NCI-H1048 (cell line): ENCODE data around the gene LHFPL6.

ENCODE experiments used
- DNase-seq: peaks from one replicate; lab custom pipeline; 2025; lab: John Stamatoyannopoulos, UW

LHFPL6 gene

DNA sequence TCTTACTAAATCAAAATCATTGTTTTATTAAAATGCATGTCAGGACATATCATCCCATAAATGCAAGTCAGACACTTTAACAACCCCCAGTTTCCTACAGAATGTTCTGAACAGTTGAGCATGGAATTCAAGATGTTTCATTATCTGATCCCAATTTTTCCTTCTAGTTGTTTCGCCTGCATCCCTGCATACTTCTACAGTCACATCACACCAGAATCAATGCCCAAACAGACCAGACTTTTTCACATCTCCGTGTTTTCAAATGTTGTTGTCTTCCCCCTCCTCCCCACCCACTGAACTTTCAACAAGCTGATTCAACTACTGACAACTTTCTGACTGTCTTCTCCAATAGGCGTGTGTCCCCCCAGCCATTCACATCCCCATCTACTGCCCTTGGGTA lies 48.6 kb downstream of the LHFPL6 start:
- no peak for DNase-seq

DNA sequence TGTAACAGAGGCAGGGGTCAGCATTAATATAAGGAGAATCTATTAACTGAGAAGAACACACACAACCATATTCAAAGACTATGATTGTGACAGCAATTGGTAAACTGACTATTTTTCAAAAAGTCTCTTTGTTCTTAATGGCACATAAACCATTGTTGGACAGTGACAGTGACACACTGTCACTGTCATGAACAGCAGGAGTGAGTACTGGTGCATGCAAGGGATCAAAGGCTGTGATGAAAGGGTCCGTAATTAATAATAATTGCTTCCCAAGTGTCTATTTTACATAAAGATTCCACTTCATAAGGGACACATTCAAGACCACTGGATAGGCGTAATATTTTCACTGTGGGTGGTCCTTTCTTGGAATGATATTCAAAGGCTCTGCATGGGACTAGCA lies 50.7 kb downstream of the LHFPL6 start:
- no peak for DNase-seq

DNA sequence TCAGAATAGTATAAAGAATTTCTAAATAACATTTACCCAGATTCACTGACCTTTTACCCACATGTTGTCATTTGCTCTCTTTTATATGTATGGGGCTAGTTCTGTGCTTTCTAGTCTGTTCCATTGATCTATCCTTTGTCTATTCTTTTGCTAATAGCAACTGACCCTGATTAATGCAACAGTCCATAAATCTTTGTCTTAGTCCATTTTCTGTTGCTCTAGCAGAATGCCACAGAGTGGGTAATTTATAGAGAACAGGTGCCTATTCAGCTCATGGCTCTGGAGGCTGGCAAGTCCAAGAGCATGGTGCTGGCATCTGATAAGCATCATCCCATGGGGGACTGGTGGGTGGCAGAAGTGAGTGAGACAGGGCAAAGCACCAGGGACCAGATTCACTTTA lies 52.1 kb downstream of the LHFPL6 start:
- no peak for DNase-seq

DNA sequence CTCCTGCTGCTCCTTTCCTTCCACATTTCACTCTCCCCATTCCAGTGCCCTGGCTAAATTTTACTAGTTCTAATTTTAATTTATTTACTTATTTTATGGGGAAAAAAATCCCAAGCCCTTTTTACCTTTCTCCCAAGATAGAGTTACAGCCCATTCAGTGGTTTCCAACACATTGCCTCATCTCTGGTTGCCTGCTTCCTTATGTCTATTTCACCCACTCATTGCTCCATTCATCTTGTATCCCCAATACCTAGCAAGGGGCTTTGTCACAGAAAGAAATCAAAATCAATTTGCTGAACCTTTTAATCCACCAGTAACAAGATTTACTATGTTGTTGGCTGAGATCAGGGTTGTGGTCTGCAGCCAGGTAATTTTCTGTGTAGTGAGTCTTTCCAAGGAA lies 55.9 kb downstream of the LHFPL6 start:
- no peak for DNase-seq

DNA sequence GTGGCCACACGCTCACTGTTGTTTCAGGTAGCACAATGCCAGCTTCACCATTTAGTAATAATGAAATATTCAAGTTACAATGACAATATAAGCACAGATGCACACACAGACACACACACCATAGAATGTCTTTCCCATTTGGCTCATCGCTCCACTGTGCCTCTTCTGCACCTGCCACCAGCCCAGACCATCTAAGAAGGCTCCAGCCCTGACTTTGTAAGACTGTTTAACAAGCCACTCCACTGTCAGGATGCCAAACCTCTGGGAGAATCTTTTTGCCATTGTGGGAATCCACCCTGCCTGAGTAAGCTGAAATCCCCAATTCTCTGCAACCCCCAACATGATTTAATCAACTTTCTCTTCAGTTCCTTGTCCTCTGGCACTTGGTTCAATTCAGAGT lies 60.6 kb downstream of the LHFPL6 start:
- DNase-seq, result no peak

DNA sequence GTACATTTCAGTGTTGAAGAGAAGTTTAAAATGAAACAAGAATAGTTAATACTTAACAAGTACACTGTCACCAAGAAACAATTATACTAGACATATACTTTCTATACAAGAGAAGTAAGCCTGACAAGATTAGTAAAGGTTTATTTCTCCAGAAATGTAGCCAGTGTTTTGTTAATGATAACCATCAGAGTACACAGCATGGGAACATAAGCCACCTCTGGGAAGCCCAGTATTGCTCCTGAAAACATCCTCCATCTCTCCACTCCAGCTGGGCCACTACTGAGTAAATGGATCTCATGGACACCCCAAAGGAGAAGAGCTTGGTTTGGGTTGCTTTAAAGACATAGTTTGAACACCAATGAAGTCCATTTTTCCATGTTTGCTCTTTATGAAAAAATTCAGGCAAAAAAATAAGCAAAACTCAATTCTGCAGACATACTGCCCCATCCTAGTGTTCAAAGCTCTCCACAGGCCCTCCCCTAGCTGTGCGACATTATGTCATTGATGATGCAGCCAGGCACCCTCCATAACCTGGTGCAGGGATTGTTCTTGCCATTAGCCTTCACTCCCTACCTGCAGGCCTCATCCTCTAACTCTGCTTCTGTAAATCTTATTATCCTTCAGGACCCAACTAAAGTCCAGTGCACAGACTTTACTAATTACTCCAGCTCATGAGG lies 61.9 kb downstream of the LHFPL6 start:
- DNase-seq, result no peak

DNA sequence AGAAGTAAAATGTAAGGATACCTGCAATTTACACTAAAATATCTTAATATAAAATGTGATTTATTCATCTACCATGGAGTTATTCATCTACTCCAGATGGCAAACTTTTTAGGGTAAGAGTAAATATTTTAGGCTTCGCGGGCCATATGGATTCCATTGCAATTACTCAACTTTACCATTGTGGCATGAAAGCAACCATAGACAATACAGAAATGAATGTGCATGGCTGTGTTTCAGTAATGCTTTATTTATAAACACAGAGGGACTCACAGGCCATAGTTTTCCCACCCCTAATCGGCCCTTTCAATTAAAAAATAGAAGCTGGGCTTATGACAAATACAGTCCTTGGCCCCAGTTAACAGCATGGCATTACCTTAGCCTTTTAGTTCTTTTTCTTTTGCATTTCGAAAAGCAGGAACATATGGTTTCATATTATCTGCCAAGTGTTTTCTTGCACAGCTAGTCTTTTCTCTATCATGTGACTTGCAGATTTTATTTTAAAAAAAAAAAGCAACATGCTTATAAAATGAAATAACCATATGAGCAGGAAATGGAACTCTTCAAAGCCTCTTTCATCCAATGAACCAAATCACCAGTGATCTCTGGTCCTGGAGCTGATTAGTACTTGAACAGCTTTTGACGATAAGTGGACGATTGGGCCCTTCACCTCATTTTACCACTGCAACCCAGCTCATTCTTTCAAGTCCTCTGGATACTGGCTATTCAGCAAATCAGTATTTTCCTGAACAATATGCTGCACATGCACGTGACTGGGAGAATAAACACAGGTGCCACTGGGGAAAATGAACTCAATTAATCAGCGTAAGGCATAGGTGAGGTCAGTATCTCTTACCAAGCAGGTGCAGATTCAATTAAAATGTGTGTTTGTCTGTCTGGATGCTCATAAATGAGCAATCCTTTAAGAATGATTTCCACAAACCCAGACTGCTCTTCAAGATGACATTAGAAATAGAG lies 63.9 kb downstream of the LHFPL6 start:
- DNase-seq, result no peak

DNA sequence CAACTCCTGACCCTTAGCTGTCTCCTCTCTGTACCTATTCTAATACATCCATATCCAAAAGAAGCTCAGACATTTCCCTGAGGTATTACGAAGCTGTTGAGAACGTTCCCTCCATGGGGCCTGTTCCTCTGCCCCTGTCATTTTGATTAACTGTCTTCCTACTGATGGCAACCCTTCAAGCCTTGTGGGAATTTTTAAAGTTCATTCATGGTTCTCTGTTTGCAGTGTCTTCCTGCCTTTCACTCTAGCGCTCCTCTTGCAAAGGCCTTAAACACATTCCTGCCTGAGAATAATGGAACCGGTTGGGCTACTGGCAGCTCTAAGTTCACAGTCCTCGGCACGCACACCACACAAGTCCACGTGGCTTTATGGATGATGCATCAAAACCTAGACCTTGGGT lies 66.1 kb downstream of the LHFPL6 start:
- DNase-seq, result no peak

DNA sequence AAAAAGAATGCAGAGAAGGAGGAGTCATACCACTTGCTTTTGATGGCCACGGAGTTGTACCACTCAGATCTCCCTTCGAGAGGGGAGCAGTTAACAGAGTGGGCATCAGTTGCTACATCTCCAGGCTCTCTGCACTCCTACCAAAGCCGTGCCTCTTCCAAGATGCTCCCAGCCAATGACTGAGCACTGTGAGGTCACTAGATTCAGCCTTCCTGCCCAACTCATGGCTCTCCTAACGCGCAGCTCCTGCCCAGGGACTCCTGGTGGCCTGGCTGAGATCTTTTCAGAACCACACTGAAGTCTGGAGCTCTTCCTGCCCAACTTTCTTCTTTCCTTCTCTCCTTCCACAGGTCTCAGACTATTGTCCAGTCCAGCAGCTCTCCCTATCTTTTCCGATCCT lies 66.7 kb downstream of the LHFPL6 start:
- no peak for DNase-seq

DNA sequence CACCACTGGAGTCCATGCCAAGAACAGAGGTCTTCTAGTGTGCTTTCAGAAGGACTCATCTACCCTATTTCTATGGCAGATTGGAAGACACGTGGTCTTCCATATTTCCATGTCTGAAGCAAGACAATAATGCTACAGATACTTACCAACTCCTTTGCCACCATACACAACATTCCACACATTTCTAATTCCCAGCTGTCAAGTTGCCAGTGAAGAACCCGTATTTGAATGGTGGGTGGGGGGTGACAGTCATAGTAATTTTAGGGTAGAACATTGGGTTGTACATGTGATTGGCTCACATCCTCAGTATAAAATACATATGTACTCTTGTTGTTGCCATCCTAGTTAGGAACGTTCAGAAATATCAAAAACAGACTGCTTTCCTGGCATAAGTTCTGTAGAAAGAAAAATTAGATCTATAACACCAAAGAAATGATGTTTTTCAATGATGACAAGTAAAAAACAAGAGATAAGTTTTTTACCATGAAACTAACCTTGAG lies 69.3 kb downstream of the LHFPL6 start:
- DNase-seq, result no peak

DNA sequence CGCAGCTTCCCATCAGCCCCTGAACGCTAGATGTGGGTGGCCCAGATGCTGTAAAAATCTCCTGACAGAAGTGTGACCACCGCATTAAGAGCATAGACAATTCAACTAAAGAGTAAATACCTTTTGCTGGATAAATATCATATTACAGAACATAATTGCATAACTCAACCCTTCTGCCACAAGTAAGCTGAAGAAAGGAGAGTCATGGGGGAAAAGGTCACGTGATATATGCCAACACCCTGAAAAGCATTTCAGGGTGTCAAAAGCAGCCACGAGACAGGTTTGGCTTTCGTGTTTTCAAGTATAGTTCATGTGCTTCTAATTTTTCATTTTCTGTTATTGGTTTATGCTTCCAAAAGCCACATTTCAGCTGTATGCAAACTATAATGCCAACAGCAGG lies 71.3 kb downstream of the LHFPL6 start:
- DNase-seq, result no peak

DNA sequence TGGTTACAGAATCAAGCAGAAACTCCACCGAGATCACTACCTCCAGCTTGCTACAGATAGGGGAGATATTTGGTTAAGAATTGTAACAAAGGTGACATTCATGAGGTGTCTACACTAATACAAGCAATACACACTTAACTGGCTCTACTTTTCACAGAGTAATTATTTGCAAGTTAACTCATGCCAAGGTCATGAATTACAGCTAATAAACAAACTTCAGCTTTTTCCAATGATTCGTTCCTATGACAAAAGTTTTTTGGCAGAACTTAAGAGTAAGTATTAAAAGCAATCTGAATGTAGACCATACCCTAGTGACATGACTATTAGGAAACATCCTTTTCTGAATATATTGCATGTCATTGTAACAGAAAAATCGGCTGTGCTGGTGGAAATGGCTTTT lies 72.1 kb downstream of the LHFPL6 start:
- DNase-seq, result no peak

DNA sequence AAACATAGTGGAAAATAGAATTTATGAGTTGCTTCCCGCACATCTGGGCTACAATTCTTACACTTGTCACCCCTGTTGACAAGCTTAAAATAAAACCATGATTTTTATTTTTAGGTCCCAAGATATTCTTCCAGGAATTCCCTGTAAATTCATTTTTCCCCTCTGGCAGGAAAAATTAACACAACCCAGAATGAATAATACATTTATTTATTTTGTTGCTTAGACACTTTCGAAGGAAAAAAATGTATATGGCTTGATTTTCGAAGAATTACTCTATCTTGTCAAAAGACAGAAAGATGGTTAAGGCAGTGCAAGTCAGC lies 74.4 kb downstream of the LHFPL6 start:
- no peak for DNase-seq

DNA sequence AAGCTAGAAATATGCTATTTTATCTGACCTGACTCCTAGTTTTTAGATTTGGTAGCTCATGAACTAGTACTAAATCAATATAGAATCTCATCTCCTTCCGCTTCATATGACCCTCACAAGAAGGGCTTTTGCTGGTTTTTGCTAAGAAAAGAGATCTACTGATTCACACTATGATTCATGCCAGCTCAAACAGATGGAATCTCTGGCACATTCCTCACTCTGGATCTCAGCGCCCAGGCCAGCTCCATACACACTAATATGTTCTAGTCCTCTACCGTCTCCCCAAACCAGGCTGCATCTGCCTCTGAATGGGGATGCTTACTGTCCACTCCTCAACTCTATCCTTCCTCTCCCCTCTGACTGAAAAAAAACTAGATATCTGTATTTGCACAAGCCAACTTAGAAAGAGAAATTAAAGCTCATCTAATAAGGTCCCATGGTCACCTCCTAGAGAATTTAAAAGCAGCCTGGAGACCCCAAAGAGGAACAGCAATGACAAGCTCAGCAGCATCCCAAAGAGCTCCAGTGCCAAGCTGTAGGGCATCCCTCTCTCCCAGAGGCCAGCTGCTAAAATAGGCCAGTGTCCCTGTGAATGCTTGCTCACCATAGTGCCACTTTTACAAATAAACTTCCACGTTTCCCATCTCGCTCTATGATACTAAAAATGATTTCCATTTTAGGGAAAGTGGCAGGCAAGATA lies 74.9 kb downstream of the LHFPL6 start:
- no peak for DNase-seq

DNA sequence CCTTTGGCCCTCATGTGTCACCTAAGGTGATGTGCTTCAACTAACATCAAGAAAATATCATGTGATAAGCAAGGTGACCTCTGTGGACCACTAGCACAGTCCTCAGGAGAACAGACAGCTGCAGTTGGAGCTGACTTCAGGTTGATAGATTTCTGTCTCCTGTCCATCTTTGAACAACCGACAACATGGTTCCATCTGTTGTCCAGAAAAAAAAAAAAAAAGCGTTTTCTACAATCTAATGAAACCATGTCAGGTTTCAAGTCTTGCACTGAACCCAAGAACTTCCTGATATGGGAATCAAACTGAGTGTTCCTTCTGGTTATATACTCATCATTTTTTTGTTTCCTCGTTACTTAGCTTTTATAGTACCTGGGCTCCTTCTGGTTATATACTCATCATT lies 75.7 kb downstream of the LHFPL6 start:
- DNase-seq, result no peak

DNA sequence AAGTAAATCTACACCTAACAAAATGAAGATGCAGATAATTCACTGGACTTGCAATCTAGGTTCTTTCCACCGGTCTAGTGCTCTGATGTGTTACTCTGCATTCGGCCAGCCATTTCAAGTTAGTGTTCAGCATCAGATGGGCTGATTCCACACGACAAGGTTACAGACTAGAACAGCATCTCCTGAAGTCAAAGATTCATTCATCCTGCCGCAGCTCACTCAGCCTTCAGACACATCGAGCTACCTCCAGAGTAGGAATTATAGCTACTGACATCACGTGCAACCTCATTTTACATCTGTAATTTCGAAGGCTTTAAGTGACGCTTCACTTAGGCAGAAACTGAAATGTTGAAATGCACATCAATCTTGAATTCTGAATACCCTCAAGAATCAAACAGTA lies 76.5 kb downstream of the LHFPL6 start:
- DNase-seq, result no peak

DNA sequence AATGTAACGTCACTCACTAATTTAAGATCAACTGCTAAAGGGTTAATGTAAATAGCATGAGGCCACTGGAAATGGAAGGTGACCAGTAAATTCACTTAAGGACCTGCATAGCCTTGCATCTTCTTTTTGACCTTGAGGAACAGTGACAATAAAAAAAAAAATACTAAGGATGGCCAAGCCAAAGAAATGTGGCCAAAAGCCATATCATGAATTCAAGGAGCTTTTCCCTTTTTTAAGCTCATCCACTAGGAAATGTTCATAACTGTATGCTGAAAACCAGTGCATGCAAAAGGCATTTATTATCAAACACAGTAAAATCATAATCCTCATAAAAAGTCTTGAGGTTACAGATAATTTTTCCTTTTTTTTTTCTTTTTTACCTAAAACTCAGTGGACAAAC lies 77.5 kb downstream of the LHFPL6 start:
- no peak for DNase-seq

DNA sequence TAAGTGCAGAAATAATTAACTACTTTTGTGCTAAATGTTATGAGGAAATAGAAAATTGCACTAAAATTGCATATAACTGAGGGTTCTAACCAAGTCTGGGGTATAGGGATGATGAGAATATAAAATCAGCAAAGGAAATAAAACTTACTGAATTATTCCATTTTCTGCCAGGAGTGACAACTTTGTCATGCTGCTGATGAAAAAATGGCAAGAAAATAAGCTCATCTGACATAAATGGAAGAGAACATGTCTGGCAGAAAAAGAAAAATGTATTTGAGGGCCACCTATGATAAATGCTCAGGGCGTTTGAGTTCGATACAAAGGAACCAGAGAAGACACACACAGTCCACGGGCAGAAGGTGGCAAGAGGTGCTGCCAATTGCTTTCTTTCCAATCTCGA lies 78.2 kb downstream of the LHFPL6 start:
- no peak for DNase-seq

DNA sequence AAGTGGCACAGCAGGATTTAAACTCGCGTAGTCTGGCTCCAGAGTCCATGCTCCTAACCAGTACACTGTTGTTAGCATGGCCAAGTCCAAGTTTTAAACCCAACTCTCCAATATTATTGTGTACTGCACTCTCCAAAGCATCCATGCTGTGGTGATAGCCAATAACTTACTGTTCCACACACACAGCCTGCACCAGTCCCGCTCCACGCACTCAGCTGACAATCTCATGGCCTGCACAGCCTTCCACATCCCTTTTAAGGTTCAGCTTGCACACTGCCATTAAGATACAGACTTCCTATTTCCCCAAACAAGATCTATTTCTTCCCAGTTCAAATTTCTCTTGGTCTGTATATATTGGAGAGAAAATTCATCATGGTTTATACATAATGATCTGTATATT lies 80.7 kb downstream of the LHFPL6 start:
- no peak for DNase-seq

DNA sequence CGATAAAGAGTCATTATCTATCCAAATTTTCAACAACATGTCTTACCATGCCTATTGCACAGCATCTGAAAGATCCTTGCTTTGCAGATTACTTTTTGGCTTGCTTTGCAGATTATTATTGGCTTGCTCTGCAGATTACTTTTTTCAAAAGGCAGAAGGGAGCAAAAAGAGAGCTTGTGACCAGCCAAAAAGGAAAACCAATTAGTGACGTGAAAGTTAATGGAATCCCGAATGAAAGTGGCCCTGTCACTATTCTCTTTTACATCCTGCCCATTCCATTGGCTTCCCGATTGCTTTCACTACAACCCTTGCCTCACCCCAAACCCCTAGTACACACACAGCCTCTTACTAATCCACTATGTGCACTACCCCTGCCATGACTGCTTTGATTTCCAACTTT lies 81.3 kb downstream of the LHFPL6 start:
- no peak for DNase-seq

DNA sequence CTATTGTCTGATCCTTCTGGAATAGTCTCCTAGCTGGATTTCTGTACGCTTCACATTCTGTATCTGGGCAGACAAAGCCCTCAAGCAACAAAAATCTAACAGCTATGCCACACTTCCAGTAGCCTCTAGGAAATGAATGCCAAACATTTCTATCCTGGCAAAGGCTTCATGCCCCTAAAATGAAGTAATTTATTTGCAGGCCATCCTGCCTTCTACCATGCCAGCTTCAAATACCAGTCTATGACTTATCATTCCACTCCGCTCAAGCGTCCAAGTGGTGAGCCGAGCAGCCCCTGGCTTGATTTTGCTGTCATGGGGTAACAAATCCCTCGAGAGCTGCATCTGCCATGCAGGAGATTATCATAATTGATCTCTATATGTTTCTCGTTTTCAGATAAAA lies 86.9 kb downstream of the LHFPL6 start:
- DNase-seq, result no peak

DNA sequence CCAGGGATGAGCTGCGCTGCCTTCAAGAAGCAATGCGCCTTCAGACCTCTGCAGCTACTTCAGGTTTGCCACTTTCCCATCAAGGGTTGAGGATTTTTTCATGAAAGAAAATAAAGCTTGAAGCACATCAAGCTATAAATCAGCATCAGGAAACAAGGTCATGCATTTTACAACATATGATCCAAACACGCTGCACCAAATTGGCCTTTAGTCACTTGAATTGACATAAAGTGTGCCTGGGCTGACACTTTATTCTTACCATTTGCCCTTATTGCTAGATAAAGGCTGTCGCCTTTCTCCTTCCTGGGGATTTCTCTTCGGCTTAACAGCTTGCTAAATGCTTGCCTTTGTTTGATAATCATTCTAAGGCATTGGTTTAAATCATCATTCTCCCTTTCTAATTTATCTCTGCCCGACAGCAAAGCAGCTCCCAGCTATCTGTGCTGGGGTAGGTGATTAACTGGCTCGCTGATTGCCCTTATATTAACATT lies 87.7 kb downstream of the LHFPL6 start:
- DNase-seq, result no peak

DNA sequence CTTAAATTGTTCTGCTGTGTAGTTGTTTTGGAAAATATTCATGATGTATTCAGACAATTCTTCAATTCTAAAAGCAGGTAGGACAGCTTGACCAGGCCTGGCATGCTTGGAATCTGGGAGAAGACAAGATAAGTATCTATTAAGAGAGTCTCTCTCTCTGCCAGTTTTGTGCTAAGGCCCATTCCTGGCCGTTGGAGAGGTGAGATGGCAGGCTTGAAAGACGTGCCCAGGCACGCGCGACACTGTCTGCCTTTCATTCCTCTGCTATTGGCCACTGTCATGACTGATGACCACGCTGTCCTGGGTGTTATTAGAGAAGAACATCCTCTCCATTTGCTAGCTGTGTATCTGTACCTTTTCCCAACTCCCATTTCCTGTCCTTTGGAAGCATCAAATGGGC lies 90.3 kb downstream of the LHFPL6 start:
- DNase-seq, result no peak
